HepG2 (cell line): ENCODE measurements around the gene CHST3. TPM values are rescaled to one million over a fixed set of nuclear protein-coding genes. Genes with fewer than 3 reads are reported as not detected.
A peak's percentile ranks its signal among the peaks of the same experiment; 100 is the strongest.

Experiments
- ARNT2 ChIP-seq: sonication (generic); formaldehyde crosslinking; IDR thresholded peaks from 2 replicates; pipeline ENCODE4 v1.8.0; 2022; ENCODE audit warnings: mild to moderate bottlenecking, low read depth, missing genetic modification reagents, moderate library complexity
- ATRX ChIP-seq: sonication (generic); formaldehyde crosslinking; IDR thresholded peaks from 2 replicates; pipeline ENCODE4 v1.4.0; 2020; ENCODE audit warnings: missing genetic modification reagents, borderline replicate concordance
- ERF ChIP-seq: IDR thresholded peaks from 2 replicates; pipeline ENCODE4 v1.6.1; 2018; ENCODE audit warnings: missing biosample characterization, missing genetic modification reagents
- FOSL2 ChIP-seq: sonication (generic); formaldehyde crosslinking; IDR thresholded peaks from 2 replicates; pipeline ENCODE4 v1.4.0; 2020; ENCODE audit warnings: missing genetic modification reagents
- HDAC6 ChIP-seq: fragments of 200-600 bp; sonication (generic); IDR thresholded peaks from 2 replicates; pipeline ENCODE4 v1.7.0; 2017; ENCODE audit warnings: mild to moderate bottlenecking, antibody characterized with exemption, low read length, low read depth
- NFKB2 ChIP-seq: sonication (generic); formaldehyde crosslinking; IDR thresholded peaks from 2 replicates; pipeline ENCODE4 v1.4.0; 2020; ENCODE audit warnings: missing genetic modification reagents, borderline replicate concordance
- RBM39 ChIP-seq: fragments of 200-400 bp; formaldehyde crosslinking; IDR thresholded peaks from one replicate; pipeline ENCODE4 v1.6.1; 2018; ENCODE audit warnings: antibody characterized with exemption, mild to moderate bottlenecking, low read depth, low read length; ENCODE audit not compliant: poor library complexity, severe bottlenecking
- RFXANK ChIP-seq: IDR thresholded peaks from 2 replicates; pipeline ENCODE4 v1.6.1; 2016
- SMAD3 ChIP-seq: sonication (generic); formaldehyde crosslinking; IDR thresholded peaks from 2 replicates; pipeline ENCODE4 v1.4.0; 2020; ENCODE audit warnings: missing genetic modification reagents
- SNRNP70 ChIP-seq: fragments of 200-400 bp; formaldehyde crosslinking; IDR thresholded peaks from 2 replicates; pipeline ENCODE4 v1.6.1; 2017; ENCODE audit warnings: mild to moderate bottlenecking, low read depth, low read length, moderate library complexity
- SRSF1 ChIP-seq: fragments of 200-400 bp; formaldehyde crosslinking; optimal IDR thresholded peaks from 2 replicates; pipeline ENCODE3; 2017; ENCODE audit warnings: mild to moderate bottlenecking, low read depth, low read length, moderate library complexity
- ZFP1 ChIP-seq: IDR thresholded peaks from 2 replicates; pipeline ENCODE4 v1.6.1; 2016
- ZFP36L2 ChIP-seq: sonication (generic); formaldehyde crosslinking; IDR thresholded peaks from 2 replicates; pipeline ENCODE4 v1.4.0; 2020; ENCODE audit warnings: missing genetic modification reagents
- ZFP41 ChIP-seq: sonication (generic); formaldehyde crosslinking; IDR thresholded peaks from 2 replicates; pipeline ENCODE4 v1.4.0; 2020; ENCODE audit warnings: mild to moderate bottlenecking, missing genetic modification reagents, borderline replicate concordance
- ZNF12 ChIP-seq: sonication (generic); formaldehyde crosslinking; IDR thresholded peaks from 2 replicates; pipeline ENCODE4 v1.5.0; 2020; ENCODE audit warnings: missing genetic modification reagents
- ZNF556 ChIP-seq: sonication (generic); formaldehyde crosslinking; IDR thresholded peaks from 2 replicates; pipeline ENCODE4 v1.4.0; 2020; ENCODE audit warnings: mild to moderate bottlenecking, missing genetic modification reagents, borderline replicate concordance
- ZNF629 ChIP-seq: sonication (generic); formaldehyde crosslinking; conservative IDR thresholded peaks from 2 replicates; pipeline ENCODE4 v1.5.0; 2020; ENCODE audit warnings: missing genetic modification reagents
- ZNF652 ChIP-seq: IDR thresholded peaks from 2 replicates; pipeline ENCODE4 v1.6.1; 2016; ENCODE audit warnings: low read depth, borderline replicate concordance
- polyA plus RNA-seq, 8 experiments: library from polyadenylated mRNA; depleted of rRNA in 3 of 8; stranded (reverse) in 7 of 8; unstranded in 1 of 8; fragments of >200 nt; fragmentation: Illumina TruSeq in 4 of 8; extraction: Trizol in 4 of 8; gene quantifications; 2 replicates each; pipeline versions ENCODE4 v1.2.1 to v1.2.3, GENCODE V29; 2011 to 2016; ENCODE audit warnings: low read depth in 4 of 8, missing spikeins in 1 of 8, mixed read lengths in 1 of 8; ENCODE audit not compliant: insufficient read depth in 1 of 8
- total RNA-seq, 5 experiments: library from RNA; depleted of rRNA; stranded (reverse); fragments of >200 nt; fragmentation: Illumina TruSeq; extraction: Trizol; gene quantifications; 2 replicates each; pipeline ENCODE4 v1.2.3, GENCODE V29; 2016; ENCODE audit warnings: low read depth in 1 of 5
- TF ChIP-seq, protein P1 (sequence below): sonication (generic); formaldehyde crosslinking; IDR thresholded peaks from 2 replicates; pipeline ENCODE4 v1.5.1; 2020; ENCODE audit warnings: mild to moderate bottlenecking, missing genetic modification reagents, borderline replicate concordance
- TF ChIP-seq, protein P2 (sequence below): sonication (generic); formaldehyde crosslinking; IDR thresholded peaks from 2 replicates; pipeline ENCODE4 v1.5.0; 2020; ENCODE audit warnings: mild to moderate bottlenecking, missing genetic modification reagents, borderline replicate concordance
- TF ChIP-seq, protein P3 (sequence below): IDR thresholded peaks from 2 replicates; pipeline ENCODE4 v1.4.0; 2020; ENCODE audit warnings: mild to moderate bottlenecking, missing genetic modification reagents
- TF ChIP-seq, protein P4 (sequence below): sonication (generic); formaldehyde crosslinking; conservative IDR thresholded peaks from 2 replicates; pipeline ENCODE4 v1.8.0; 2022; ENCODE audit warnings: low read depth, missing genetic modification reagents

CHST3 gene
- total and polyA plus RNA-seq, 2 of the 13 experiments (the other 11 are each of a cell fraction or from before 2014, with no cell fraction given) = 7.2 to 18.7 TPM

DNA sequence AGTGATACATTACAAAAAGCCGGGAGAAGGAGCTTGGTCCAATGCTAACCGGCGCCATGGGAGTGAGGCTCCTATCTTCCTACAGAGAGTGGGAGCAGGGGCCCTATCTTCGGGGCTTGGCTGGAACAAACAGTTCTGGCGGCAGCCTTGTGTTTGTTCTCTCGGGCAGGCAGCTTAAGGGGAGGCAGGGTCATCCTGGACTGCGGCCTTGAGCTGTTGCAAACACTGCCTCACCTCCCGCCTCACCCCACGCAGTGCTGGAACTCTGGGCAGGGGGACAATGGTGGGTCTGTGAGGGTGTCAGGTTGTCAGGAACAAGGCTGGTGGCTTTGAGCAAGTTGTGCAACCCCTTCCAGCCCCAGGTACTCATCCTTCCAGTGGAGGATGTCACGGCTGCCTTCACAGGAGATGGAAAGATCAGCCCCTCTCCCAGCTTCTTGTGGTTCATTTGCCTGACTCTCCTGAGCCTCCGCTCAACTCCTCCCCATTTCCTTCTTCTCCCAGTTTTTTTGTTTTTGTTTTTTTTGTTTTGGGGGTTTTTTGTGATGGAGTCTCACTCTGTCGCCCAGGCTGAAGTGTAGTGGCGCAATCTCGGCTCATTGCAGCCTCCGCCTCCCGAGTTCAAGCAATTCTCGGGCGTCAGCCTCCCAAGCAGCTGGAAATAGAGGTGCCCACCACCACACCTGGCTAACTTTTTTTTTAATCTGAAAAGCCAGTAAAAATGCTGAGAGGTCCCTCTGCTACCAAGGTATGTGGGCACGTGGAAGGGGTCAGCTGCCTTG lies 66.8 kb downstream of the CHST3 start (continued):
- TF ChIP-seq ATRX (CRISPR knock-in tag) (no peak), ARNT2 (CRISPR knock-in tag) (peak; percentile 73), ERF (CRISPR knock-in tag) (peak; percentile 74), ZFP1 (CRISPR knock-in tag) (0 out of 2 replicates have a peak, but pooled peaks have one; percentile 25), SMAD3 (CRISPR knock-in tag) (no peak), ZFP41 (CRISPR knock-in tag) (no peak), ZNF12 (peak; percentile 61; the same call in 1 of the 2 replicates), ZNF629 (no peak), SNRNP70 (no peak), ZNF652 (no peak), SRSF1 (peak; percentile 100), ZFP36L2 (CRISPR knock-in tag) (no peak), RFXANK (CRISPR knock-in tag) (peak; percentile 50; the same call in 1 of the 2 replicates), HDAC6 (no peak), FOSL2 (CRISPR knock-in tag) (peak; percentile 86), NFKB2 (CRISPR knock-in tag) (peak; percentile 64; the same call in 1 of the 2 replicates), ZNF556 (peak; percentile 85), RBM39 (peak; percentile 84)
- TF ChIP-seq, protein P1, sequence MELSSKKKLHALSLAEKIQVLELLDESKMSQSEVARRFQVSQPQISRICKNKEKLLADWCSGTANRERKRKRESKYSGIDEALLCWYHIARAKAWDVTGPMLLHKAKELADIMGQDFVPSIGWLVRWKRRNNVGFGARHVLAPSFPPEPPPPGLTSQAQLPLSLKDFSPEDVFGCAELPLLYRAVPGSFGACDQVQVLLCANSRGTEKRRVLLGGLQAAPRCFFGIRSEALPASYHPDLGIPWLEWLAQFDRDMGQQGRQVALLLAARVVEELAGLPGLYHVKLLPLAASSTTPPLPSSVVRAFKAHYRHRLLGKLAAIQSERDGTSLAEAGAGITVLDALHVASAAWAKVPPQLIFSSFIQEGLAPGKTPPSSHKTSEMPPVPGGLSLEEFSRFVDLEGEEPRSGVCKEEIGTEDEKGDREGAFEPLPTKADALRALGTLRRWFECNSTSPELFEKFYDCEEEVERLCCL = no peak
- TF ChIP-seq, protein P2, sequence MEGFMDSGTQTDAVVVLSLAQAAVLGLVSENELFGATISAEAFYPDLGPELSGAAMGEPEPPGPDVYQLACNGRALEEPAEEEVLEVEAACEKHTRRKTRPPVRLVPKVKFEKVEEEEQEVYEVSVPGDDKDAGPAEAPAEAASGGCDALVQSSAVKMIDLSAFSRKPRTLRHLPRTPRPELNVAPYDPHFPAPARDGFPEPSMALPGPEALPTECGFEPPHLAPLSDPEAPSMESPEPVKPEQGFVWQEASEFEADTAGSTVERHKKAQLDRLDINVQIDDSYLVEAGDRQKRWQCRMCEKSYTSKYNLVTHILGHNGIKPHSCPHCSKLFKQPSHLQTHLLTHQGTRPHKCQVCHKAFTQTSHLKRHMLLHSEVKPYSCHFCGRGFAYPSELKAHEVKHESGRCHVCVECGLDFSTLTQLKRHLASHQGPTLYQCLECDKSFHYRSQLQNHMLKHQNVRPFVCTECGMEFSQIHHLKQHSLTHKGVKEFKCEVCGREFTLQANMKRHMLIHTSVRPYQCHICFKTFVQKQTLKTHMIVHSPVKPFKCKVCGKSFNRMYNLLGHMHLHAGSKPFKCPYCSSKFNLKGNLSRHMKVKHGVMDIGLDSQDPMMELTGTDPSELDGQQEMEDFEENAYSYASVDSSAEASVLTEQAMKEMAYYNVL (CRISPR knock-in tag) = peak; percentile 97
- TF ChIP-seq, protein P3, sequence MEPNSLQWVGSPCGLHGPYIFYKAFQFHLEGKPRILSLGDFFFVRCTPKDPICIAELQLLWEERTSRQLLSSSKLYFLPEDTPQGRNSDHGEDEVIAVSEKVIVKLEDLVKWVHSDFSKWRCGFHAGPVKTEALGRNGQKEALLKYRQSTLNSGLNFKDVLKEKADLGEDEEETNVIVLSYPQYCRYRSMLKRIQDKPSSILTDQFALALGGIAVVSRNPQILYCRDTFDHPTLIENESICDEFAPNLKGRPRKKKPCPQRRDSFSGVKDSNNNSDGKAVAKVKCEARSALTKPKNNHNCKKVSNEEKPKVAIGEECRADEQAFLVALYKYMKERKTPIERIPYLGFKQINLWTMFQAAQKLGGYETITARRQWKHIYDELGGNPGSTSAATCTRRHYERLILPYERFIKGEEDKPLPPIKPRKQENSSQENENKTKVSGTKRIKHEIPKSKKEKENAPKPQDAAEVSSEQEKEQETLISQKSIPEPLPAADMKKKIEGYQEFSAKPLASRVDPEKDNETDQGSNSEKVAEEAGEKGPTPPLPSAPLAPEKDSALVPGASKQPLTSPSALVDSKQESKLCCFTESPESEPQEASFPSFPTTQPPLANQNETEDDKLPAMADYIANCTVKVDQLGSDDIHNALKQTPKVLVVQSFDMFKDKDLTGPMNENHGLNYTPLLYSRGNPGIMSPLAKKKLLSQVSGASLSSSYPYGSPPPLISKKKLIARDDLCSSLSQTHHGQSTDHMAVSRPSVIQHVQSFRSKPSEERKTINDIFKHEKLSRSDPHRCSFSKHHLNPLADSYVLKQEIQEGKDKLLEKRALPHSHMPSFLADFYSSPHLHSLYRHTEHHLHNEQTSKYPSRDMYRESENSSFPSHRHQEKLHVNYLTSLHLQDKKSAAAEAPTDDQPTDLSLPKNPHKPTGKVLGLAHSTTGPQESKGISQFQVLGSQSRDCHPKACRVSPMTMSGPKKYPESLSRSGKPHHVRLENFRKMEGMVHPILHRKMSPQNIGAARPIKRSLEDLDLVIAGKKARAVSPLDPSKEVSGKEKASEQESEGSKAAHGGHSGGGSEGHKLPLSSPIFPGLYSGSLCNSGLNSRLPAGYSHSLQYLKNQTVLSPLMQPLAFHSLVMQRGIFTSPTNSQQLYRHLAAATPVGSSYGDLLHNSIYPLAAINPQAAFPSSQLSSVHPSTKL (CRISPR knock-in tag) = peak; percentile 94
- TF ChIP-seq, protein P4, sequence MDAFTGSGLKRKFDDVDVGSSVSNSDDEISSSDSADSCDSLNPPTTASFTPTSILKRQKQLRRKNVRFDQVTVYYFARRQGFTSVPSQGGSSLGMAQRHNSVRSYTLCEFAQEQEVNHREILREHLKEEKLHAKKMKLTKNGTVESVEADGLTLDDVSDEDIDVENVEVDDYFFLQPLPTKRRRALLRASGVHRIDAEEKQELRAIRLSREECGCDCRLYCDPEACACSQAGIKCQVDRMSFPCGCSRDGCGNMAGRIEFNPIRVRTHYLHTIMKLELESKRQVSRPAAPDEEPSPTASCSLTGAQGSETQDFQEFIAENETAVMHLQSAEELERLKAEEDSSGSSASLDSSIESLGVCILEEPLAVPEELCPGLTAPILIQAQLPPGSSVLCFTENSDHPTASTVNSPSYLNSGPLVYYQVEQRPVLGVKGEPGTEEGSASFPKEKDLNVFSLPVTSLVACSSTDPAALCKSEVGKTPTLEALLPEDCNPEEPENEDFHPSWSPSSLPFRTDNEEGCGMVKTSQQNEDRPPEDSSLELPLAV = no peak
